DOHH2 (cell line): ENCODE measurements around the gene ZNF501.

ENCODE experiments used
- EZH2phosphoT487 ChIP-seq: fragments of 200-600 bp; sonication (generic); IDR thresholded peaks from 2 replicates; pipeline ENCODE4 v1.6.1; 2017; ENCODE audit warnings: borderline replicate concordance, mild to moderate bottlenecking, antibody characterized with exemption, low read length, moderate library complexity, mixed read lengths
- TF ChIP-seq, protein P1 (sequence below): fragments of 200-600 bp; sonication (generic); IDR thresholded peaks from one replicate; pipeline ENCODE4 v1.5.1; 2014; ENCODE audit warnings: antibody characterized with exemption, mild to moderate bottlenecking, low read depth, low read length; ENCODE audit not compliant: poor library complexity, severe bottlenecking

DNA sequence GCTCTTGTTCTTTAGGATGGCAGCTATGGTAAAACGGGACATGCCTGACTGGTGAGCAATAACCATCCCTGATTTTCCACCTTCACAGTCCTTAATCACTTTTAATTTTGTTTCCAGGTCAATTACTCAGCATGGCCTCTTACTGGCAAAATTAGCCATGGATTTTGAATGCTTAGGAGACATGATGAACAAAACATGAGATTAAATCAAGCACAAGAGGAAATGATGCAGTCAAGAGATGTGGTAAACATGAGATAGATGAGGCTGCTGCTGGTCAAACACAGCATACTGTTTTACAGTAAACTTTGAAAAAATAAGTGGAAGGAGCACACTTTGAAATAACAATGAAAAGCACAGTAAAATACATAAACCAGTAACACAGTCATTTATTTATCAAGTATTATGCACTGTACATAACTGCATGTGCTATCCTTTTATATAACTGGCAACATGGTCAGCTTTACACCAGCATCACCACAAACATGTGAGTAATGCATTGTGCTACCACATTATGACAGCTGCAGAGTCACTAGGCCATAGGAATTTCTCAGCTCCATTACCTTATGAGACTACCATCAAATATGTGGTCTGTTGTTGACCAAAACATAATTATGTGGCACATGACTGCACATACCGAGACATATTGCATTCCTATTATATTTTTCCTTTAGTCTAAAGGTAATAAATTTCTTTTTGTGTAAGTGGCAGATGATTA is 47.1 kb upstream of the ZNF501 start:
- TF ChIP-seq, protein P1, sequence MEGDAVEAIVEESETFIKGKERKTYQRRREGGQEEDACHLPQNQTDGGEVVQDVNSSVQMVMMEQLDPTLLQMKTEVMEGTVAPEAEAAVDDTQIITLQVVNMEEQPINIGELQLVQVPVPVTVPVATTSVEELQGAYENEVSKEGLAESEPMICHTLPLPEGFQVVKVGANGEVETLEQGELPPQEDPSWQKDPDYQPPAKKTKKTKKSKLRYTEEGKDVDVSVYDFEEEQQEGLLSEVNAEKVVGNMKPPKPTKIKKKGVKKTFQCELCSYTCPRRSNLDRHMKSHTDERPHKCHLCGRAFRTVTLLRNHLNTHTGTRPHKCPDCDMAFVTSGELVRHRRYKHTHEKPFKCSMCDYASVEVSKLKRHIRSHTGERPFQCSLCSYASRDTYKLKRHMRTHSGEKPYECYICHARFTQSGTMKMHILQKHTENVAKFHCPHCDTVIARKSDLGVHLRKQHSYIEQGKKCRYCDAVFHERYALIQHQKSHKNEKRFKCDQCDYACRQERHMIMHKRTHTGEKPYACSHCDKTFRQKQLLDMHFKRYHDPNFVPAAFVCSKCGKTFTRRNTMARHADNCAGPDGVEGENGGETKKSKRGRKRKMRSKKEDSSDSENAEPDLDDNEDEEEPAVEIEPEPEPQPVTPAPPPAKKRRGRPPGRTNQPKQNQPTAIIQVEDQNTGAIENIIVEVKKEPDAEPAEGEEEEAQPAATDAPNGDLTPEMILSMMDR, result no peak
- TF ChIP-seq EZH2phosphoT487, result no peak
